ENCODE results near the gene DRAM1. TPM values are rescaled to one million over a fixed set of nuclear protein-coding genes. Genes with fewer than 3 reads are reported as not detected.

Gene DRAM1
- total and polyA plus RNA-seq, 10 of the 15 experiments (the other 5 are each of a cell fraction or from before 2014, with no cell fraction given) = 22.4 to 91.5 (median 41.4) TPM

DNA sequence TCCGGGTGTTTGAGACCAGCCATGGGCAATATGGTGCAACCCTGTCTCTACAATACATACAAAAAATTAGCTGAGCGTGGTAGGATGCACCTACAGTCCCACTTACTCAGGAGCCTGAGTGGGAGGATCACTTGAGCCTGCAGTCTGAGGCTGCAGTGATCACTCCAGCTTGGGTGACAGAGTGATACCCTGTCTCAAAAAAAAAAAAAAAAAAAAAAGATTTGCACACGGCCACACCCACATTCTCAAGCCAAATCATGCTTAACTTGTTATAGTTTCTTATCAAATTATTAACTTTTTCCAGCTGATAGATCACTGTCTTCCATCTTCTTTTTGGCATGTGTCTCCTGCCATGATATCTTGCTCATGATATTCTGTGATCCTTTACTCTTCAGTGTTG is 6.8 kb downstream of the DRAM1 start:
- Histone ChIP-seq H4K20me1 (ENCODE audit: control insufficient read depth, insufficient read depth) (no peaks in the 10 kb centered on the region; the same call in 1 of the 2 replicates), H3K4me3 (peak overlapping the region; percentile 24; the same call in 1 of the 2 replicates), H3K4me2 (ENCODE audit: control insufficient read depth, insufficient read depth) (peak overlapping the region; percentile 44; the same call in 1 of the 2 replicates), H2AFZ (ENCODE audit: control insufficient read depth, low read depth, low read length) (no peak overlapping the region), H3K79me2 (ENCODE audit: control insufficient read depth, insufficient read depth, low read length) (peaks cover 78% of the 10 kb centered on the region), H3K36me3 (ENCODE audit: control insufficient read depth in 2 of 2, insufficient read depth in 2 of 2, low read length in 1 of 2) (peaks cover 0 to 14% of the 10 kb centered on the region in 2 experiments; a peak in 1 of 4 replicates), H3K9ac (ENCODE audit: control insufficient read depth, insufficient read depth, low read length) (no peak overlapping the region), H3K4me1 (ENCODE audit: control insufficient read depth, insufficient read depth, low read length) (peaks cover 8% of the 10 kb centered on the region; the same call in 1 of the 2 replicates), H3K27ac (ENCODE audit: control insufficient read depth, insufficient read depth) (no peak overlapping the region), H3K27me3 (replicated peaks in 1 of 2; ENCODE audit: control insufficient read depth in 2 of 2, insufficient read depth in 2 of 2, low read length in 1 of 2) (no peaks in the 10 kb centered on the region), H3K9me3 (replicated peaks; ENCODE audit: control insufficient read depth, insufficient read depth, low read length) (no peaks in the 10 kb centered on the region; the same call in 2 of the 3 replicates)
- ATAC-seq (0 out of 3 replicates have a peak, but pooled peaks have one; percentile 9), FAIRE-seq (no peak), DNase-seq (ENCODE audit: low read depth, low spot score) (no peak)
- intact Hi-C loops (cut with micrococcal nuclease; ENCODE audit: unreplicated experiment) = no loop called here
- ChIA-PET POLR2A (interaction anchor here (0.6 to 1.1 kb wide), 4 partner anchors 21 to 54 kb away, joined by 3 to 5 read pairs (median 4); no protein-coding TSS in a partner anchor), CTCF (interaction anchor here (0.6 to 1.2 kb wide), 5 partner anchors 18 to 794 kb away, joined by 3 read pairs; no protein-coding TSS in a partner anchor), RAD21 (ENCODE audit: unreplicated experiment) (interaction anchor here (0.6 to 0.8 kb wide), 2 partner anchors 8 to 47 kb away, joined by 3 read pairs; no protein-coding TSS in a partner anchor), SMC1A (ENCODE audit: uncharacterized antibody, unreplicated experiment) (interaction anchor here (3.7 kb wide), 1 partner anchor 52 kb away, joined by 18 read pairs; no protein-coding TSS in a partner anchor)
- TF ChIP-seq TARDBP (IDR thresholded peaks at IDR 0.05; ENCODE audit: borderline replicate concordance) (no peak), ZBED1 (IDR thresholded peaks at IDR 0.05; ENCODE audit: borderline replicate concordance) (no peak), ZNF384 (IDR thresholded peaks at IDR 0.05; ENCODE audit: borderline replicate concordance, low read depth, low read length) (peak; percentile 22; the same call in 1 of the 2 replicates), EED (IDR thresholded peaks at IDR 0.05; ENCODE audit: low read depth) (no peak), POLR2AphosphoS5 (IDR thresholded peaks at IDR 0.05; ENCODE audit: low read length) (0 out of 2 replicates have a peak, but pooled peaks have one; percentile 31)
- TF ChIP-seq, protein P1, sequence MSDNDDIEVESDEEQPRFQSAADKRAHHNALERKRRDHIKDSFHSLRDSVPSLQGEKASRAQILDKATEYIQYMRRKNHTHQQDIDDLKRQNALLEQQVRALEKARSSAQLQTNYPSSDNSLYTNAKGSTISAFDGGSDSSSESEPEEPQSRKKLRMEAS (IDR thresholded peaks at IDR 0.05; ENCODE audit: low read depth, low read length) = no peak
- TF ChIP-seq, protein P2, sequence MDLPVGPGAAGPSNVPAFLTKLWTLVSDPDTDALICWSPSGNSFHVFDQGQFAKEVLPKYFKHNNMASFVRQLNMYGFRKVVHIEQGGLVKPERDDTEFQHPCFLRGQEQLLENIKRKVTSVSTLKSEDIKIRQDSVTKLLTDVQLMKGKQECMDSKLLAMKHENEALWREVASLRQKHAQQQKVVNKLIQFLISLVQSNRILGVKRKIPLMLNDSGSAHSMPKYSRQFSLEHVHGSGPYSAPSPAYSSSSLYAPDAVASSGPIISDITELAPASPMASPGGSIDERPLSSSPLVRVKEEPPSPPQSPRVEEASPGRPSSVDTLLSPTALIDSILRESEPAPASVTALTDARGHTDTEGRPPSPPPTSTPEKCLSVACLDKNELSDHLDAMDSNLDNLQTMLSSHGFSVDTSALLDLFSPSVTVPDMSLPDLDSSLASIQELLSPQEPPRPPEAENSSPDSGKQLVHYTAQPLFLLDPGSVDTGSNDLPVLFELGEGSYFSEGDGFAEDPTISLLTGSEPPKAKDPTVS (IDR thresholded peaks at IDR 0.05; ENCODE audit: low read depth, low read length) = no peak
- in situ Hi-C loops (cut with MboI) = no loop called here
- 89% methylated on average over 3 of the region's 3 CpGs for WGBS (ENCODE audit: insufficient coverage, insufficient replicate concordance, low lambda C conversion rate, missing lambda C conversion rate)
- no TSS peak for BruUV-seq (replicated peaks)
